Activated naive CD4-positive, alpha-beta T cell treated with anti-CD3 and anti-CD28 coated beads, Interleukin-2, amount 50 U/mL, for 72 hours (primary cell): ENCODE measurements around the gene ISOC2. TPM values are rescaled to one million over a fixed set of nuclear protein-coding genes. Genes with fewer than 3 reads are reported as not detected.
"Not testable (repeated sequence)": the region's sequence is repeated elsewhere in the genome, so short reads cannot be mapped to it uniquely, and the experiment has no call there.

Experiments used
- ATAC-seq, 2 donors: fragments of 150-1000 bp; cut with Tn5 transposase; 2 replicates each; pipeline ENCODE4 v1.10.0; 2021; ENCODE audit warnings: mild to moderate bottlenecking in 2 of 2, moderate library complexity in 2 of 2
- DNase-seq, 2 donors: peaks; one replicate each; pipeline ENCODE4 v3.0.0; 2021 to 2022; ENCODE audit warnings: low spot score in 2 of 2
- H3K27ac Mint-ChIP-seq, 2 donors: one replicate each; pipeline ENCODE4 v1.8.0; 2022; ENCODE audit warnings: mild to moderate bottlenecking in 2 of 2, mixed read lengths in 2 of 2
- H3K36me3 Mint-ChIP-seq, 2 donors: one replicate each; pipeline ENCODE4 v1.8.0; 2022; ENCODE audit warnings: mixed read lengths in 2 of 2
- H3K9me3 Mint-ChIP-seq, 2 donors: one replicate each; pipeline ENCODE4 v1.8.0; 2022; ENCODE audit warnings: mixed read lengths in 2 of 2
- total RNA-seq, 2 donors: library from RNA; stranded (reverse); gene quantifications; one replicate each; pipeline ENCODE4 v1.2.3, GENCODE V29; 2022

ISOC2 gene
- 10 to 100 TPM; 22.1 to 41.5 TPM for total RNA-seq

GRCh38 chr19:55461259-55461973 lies at the start of gene ISOC2:
Gene ISOC2 (minus strand): TSS chr19:55461642. CDS start chr19:55456486, 5,156 bp downstream.
- Mint-ChIP-seq H3K36me3 (no peaks in the 10 kb centered on the region), H3K27ac (peak within 1 kb of the TSS; percentile 77 to 91), H3K9me3 (no peaks in the 10 kb centered on the region)
- DNase-seq (peak; percentile 100), ATAC-seq (peak; percentile 97)

- Mint-ChIP-seq H3K36me3 (peaks cover 0 to 7% of the 10 kb centered on the region in 2 donors), H3K27ac (no peak overlapping the region), H3K9me3 (peaks cover 0 to 4% of the 10 kb centered on the region in 2 donors)
- no peak for DNase-seq
- no peak for ATAC-seq
These were observed 46.7 kb upstream of the ISOC2 start for GRCh38 chr19:55508120-55508519.

- peaks cover 0 to 9% of the 10 kb centered on the region in 2 donors for H3K36me3 Mint-ChIP-seq
- no peak overlapping the region for H3K27ac Mint-ChIP-seq
- DNase-seq, result no peak
- ATAC-seq, result no peak
- H3K9me3 Mint-ChIP-seq, result peaks cover 0 to 5% of the 10 kb centered on the region in 2 donors
These were observed 43.5 kb upstream of the ISOC2 start for GRCh38 chr19:55504981-55505380.

GRCh38 chr19:55504252-55504603 lies 42.8 kb upstream of the ISOC2 start:
- Mint-ChIP-seq H3K27ac (peak overlapping the region in 1 of 2 donors; percentile 73), H3K9me3 (peaks cover 0 to 5% of the 10 kb centered on the region in 2 donors), H3K36me3 (peaks cover 0 to 9% of the 10 kb centered on the region in 2 donors)
- no peak for DNase-seq
- no peak for ATAC-seq

GRCh38 chr19:55503502-55504251 lies 42.2 kb upstream of the ISOC2 start:
- ATAC-seq, result peak; percentile 86 to 95
- peak overlapping the region; percentile 73 for H3K27ac Mint-ChIP-seq
- H3K9me3 Mint-ChIP-seq, result peaks cover 0 to 5% of the 10 kb centered on the region in 2 donors
- peaks cover 0 to 9% of the 10 kb centered on the region in 2 donors for H3K36me3 Mint-ChIP-seq
- peak; percentile 82 to 99 for DNase-seq

- DNase-seq (no peak), ATAC-seq (no peak)
- Mint-ChIP-seq H3K9me3 (peaks cover 0 to 5% of the 10 kb centered on the region in 2 donors), H3K36me3 (peaks cover 0 to 9% of the 10 kb centered on the region in 2 donors), H3K27ac (peak overlapping the region; percentile 73)
These were observed 41.7 kb upstream of the ISOC2 start for GRCh38 chr19:55503157-55503501.

- DNase-seq (no peak), ATAC-seq (no peak)
- Mint-ChIP-seq H3K36me3 (peaks cover 0 to 9% of the 10 kb centered on the region in 2 donors), H3K9me3 (peaks cover 0 to 5% of the 10 kb centered on the region in 2 donors), H3K27ac (peak overlapping the region; percentile 15 to 55)
These were observed 40.9 kb upstream of the ISOC2 start for GRCh38 chr19:55502197-55502952.

GRCh38 chr19:55500368-55500952 lies 39.0 kb upstream of the ISOC2 start:
- ATAC-seq (no peak), DNase-seq (no peak)
- Mint-ChIP-seq H3K36me3 (peaks cover 0 to 9% of the 10 kb centered on the region in 2 donors), H3K27ac (no peak overlapping the region), H3K9me3 (peaks cover 0 to 5% of the 10 kb centered on the region in 2 donors)

GRCh38 chr19:55498246-55498840 lies 36.9 kb upstream of the ISOC2 start:
- H3K27ac Mint-ChIP-seq, result no peak overlapping the region
- peaks cover 0 to 4% of the 10 kb centered on the region in 2 donors for H3K9me3 Mint-ChIP-seq
- H3K36me3 Mint-ChIP-seq, result peaks cover 0 to 5% of the 10 kb centered on the region in 2 donors
- ATAC-seq, result no peak
- no peak for DNase-seq

GRCh38 chr19:55497763-55498162 lies 36.3 kb upstream of the ISOC2 start:
- DNase-seq (no peak), ATAC-seq (no peak)
- H3K9me3 Mint-ChIP-seq, result no peaks in the 10 kb centered on the region
- no peaks in the 10 kb centered on the region for H3K36me3 Mint-ChIP-seq
- H3K27ac Mint-ChIP-seq, result no peak overlapping the region

- H3K27ac Mint-ChIP-seq, H3K9me3 Mint-ChIP-seq, DNase-seq, H3K36me3 Mint-ChIP-seq, ATAC-seq: not testable (repeated sequence)
These were observed 35.4 kb upstream of the ISOC2 start for GRCh38 chr19:55496820-55497219.

GRCh38 chr19:55495646-55496349 lies 34.4 kb upstream of the ISOC2 start:
- no peak for ATAC-seq

GRCh38 chr19:55494172-55494761 lies 32.8 kb upstream of the ISOC2 start:
- ATAC-seq, result peak; percentile 21 to 44
- Mint-ChIP-seq H3K27ac (no peak overlapping the region), H3K9me3 (no peaks in the 10 kb centered on the region), H3K36me3 (no peaks in the 10 kb centered on the region)
- DNase-seq, result no peak

More at GRCh38 chr19:55495646-55496349, 34.4 kb upstream of the ISOC2 start:
- Mint-ChIP-seq H3K9me3 (no peaks in the 10 kb centered on the region), H3K36me3 (no peaks in the 10 kb centered on the region), H3K27ac (peak overlapping the region in 1 of 2 donors; percentile 10)
- DNase-seq, result no peak

GRCh38 chr19:55493645-55494171 lies 32.3 kb upstream of the ISOC2 start:
- Mint-ChIP-seq H3K9me3 (no peaks in the 10 kb centered on the region), H3K27ac (no peak overlapping the region), H3K36me3 (no peaks in the 10 kb centered on the region)
- DNase-seq (no peak), ATAC-seq (no peak)

GRCh38 chr19:55493052-55493644 lies 31.7 kb upstream of the ISOC2 start:
- no peak for ATAC-seq
- DNase-seq, result no peak
- Mint-ChIP-seq H3K27ac (no peak overlapping the region), H3K36me3 (no peaks in the 10 kb centered on the region), H3K9me3 (no peaks in the 10 kb centered on the region)
